ENCODE results near the gene TMEM9. TPM values are rescaled to one million over a fixed set of nuclear protein-coding genes. Genes with fewer than 3 reads are reported as not detected.

TMEM9 gene
- total RNA-seq, 6 donors from 2014 or later = 29.3 to 73.6 (median 59.2) TPM

GRCh38 chr1:201191653-201192260 is 37.5 kb upstream of the TMEM9 start:
- TF ChIP-seq POLR2A (IDR thresholded peaks at IDR 0.05) = no peak
- TF ChIP-seq EP300 (IDR thresholded peaks at IDR 0.05) = no peak
- TF ChIP-seq POLR2AphosphoS5 (IDR thresholded peaks at IDR 0.05) = no peak
- no peak for TF ChIP-seq CTCF (IDR thresholded peaks at IDR 0.05)
- Histone ChIP-seq H3K27me3 (no peaks in the 10 kb centered on the region), H3K27ac (no peak overlapping the region), H3K4me1 (no peaks in the 10 kb centered on the region), H3K36me3 (no peaks in the 10 kb centered on the region), H3K9me3 (no peaks in the 10 kb centered on the region), H3K4me3 (no peak overlapping the region)
- DNase-seq (peak in 1 of 2 donors; percentile 77), ATAC-seq (ENCODE audit: low FRiP score in 2 of 2) (no peak)
- WGBS, 2 donors = 64 to 71% methylated on average over 3 to 18 of the region's 18 CpGs

- TF ChIP-seq POLR2AphosphoS5 (IDR thresholded peaks at IDR 0.05) (no peak), CTCF (IDR thresholded peaks at IDR 0.05) (no peak), POLR2A (IDR thresholded peaks at IDR 0.05) (no peak), EP300 (IDR thresholded peaks at IDR 0.05) (no peak)
- ATAC-seq (ENCODE audit: low FRiP score in 2 of 2) (no peak), DNase-seq (peak in 1 of 2 donors; percentile 36)
- H3K27me3 ChIP-seq = no peaks in the 10 kb centered on the region
- no peaks in the 10 kb centered on the region for H3K9me3 ChIP-seq
- no peak within 1 kb of the TSS for H3K4me3 ChIP-seq
- no peaks in the 10 kb centered on the region for H3K36me3 ChIP-seq
- WGBS, 2 donors = 60 to 62% methylated on average over 7 to 9 of the region's 9 CpGs
- no peak within 1 kb of the TSS for H3K27ac ChIP-seq
- H3K4me1 ChIP-seq = no peaks in the 10 kb centered on the region
Observed at GRCh38 chr1:201190624-201191051, 36.4 kb upstream of the TMEM9 start, which contains the start of gene IGFN1. TSS of gene IGFN1 (plus strand) at chr1:201190824. CDS start at chr1:201193294, 2,470 bp downstream.

- Histone ChIP-seq H3K36me3 (no peaks in the 10 kb centered on the region), H3K4me3 (no peak overlapping the region), H3K9me3 (no peaks in the 10 kb centered on the region), H3K27ac (no peak overlapping the region), H3K4me1 (no peaks in the 10 kb centered on the region), H3K27me3 (no peaks in the 10 kb centered on the region)
- no peak for DNase-seq
- 76 to 93% methylated on average over 6 of the region's 6 CpGs for WGBS, 2 donors
- TF ChIP-seq POLR2AphosphoS5 (IDR thresholded peaks at IDR 0.05) (no peak), CTCF (IDR thresholded peaks at IDR 0.05) (no peak), EP300 (IDR thresholded peaks at IDR 0.05) (no peak), POLR2A (IDR thresholded peaks at IDR 0.05) (no peak)
- no peak for ATAC-seq (ENCODE audit: low FRiP score in 2 of 2)
Observed at GRCh38 chr1:201190005-201190404, 35.7 kb upstream of the TMEM9 start.

- no peak for DNase-seq
- no peaks in the 10 kb centered on the region for H3K36me3 ChIP-seq
- no peaks in the 10 kb centered on the region for H3K9me3 ChIP-seq
- no peak overlapping the region for H3K4me3 ChIP-seq
- H3K4me1 ChIP-seq = peaks cover 0 to 6% (median 0%) of the 10 kb centered on the region in 4 donors
- WGBS, 2 donors = 75 to 100% methylated on average over 1 to 2 of the region's 2 CpGs
- H3K27ac ChIP-seq = no peak overlapping the region
- TF ChIP-seq POLR2A (IDR thresholded peaks at IDR 0.05) (no peak), CTCF (IDR thresholded peaks at IDR 0.05) (no peak), EP300 (IDR thresholded peaks at IDR 0.05) (no peak), POLR2AphosphoS5 (IDR thresholded peaks at IDR 0.05) (no peak)
- no peak for ATAC-seq (ENCODE audit: low FRiP score in 2 of 2)
- H3K27me3 ChIP-seq = no peaks in the 10 kb centered on the region
Observed at GRCh38 chr1:201189085-201189484, 34.8 kb upstream of the TMEM9 start.

GRCh38 chr1:201186192-201186591 is 31.9 kb upstream of the TMEM9 start:
- WGBS, 2 donors = 73 to 74% methylated on average over 3 of the region's 3 CpGs
- Histone ChIP-seq H3K27ac (no peak overlapping the region), H3K27me3 (no peaks in the 10 kb centered on the region), H3K9me3 (no peaks in the 10 kb centered on the region), H3K4me1 (peaks cover 0 to 6% (median 0%) of the 10 kb centered on the region in 4 donors), H3K4me3 (no peak overlapping the region), H3K36me3 (no peaks in the 10 kb centered on the region)
- no peak for ATAC-seq (ENCODE audit: low FRiP score in 2 of 2)
- no peak for DNase-seq
- TF ChIP-seq CTCF (IDR thresholded peaks at IDR 0.05) = no peak
